Mesothelial cell of epicardium (in vitro differentiated cells): ENCODE measurements around the gene FLNB. TPM values are rescaled to one million over a fixed set of nuclear protein-coding genes. Genes with fewer than 3 reads are reported as not detected.

Experiments
- DNase-seq, 2 experiments: peaks; one replicate each; pipeline ENCODE4 v3.0.0; 2021; ENCODE audit warnings: low spot score in 2 of 2; ENCODE audit not compliant: unreplicated experiment in 2 of 2
- H3K27ac Mint-ChIP-seq: 2 replicates; pipeline ENCODE4 v1.8.0; 2021; ENCODE audit warnings: mixed read lengths
- H3K27me3 Mint-ChIP-seq: 2 replicates; pipeline ENCODE4 v1.8.0; 2021; ENCODE audit warnings: low read depth, mixed read lengths
- H3K36me3 Mint-ChIP-seq: 2 replicates; pipeline ENCODE4 v1.8.0; 2021; ENCODE audit warnings: mixed read lengths
- H3K4me1 Mint-ChIP-seq: 2 replicates; pipeline ENCODE4 v1.8.0; 2021; ENCODE audit warnings: mixed read lengths
- H3K4me3 Mint-ChIP-seq: 2 replicates; pipeline ENCODE4 v1.8.0; 2021; ENCODE audit warnings: mild to moderate bottlenecking, moderate library complexity, mixed read lengths
- H3K9me3 Mint-ChIP-seq: 2 replicates; pipeline ENCODE4 v1.8.0; 2021; ENCODE audit warnings: mixed read lengths
- CTCF ChIP-seq: fragments of 200-600 bp; sonication (generic); IDR thresholded peaks from one replicate; pipeline ENCODE4 v1.5.0; 2021; ENCODE audit warnings: antibody characterized with exemption; ENCODE audit not compliant: unreplicated experiment
- total RNA-seq: library from RNA; stranded (reverse); gene quantifications from 3 replicates; pipeline ENCODE4 v1.2.1, GENCODE V29; 2021

FLNB gene
- total RNA-seq, 1 donor from 2014 or later, result 190 TPM

- Mint-ChIP-seq H3K27ac (peak overlapping the region; percentile 27), H3K36me3 (peaks cover 49% of the 10 kb centered on the region), H3K27me3 (no peaks in the 10 kb centered on the region), H3K4me1 (peaks cover 36% of the 10 kb centered on the region), H3K4me3 (no peak overlapping the region), H3K9me3 (no peaks in the 10 kb centered on the region)
- TF ChIP-seq CTCF, result no peak
- DNase-seq, result no peak
Observed at GRCh38 chr3:58158442-58159153, 150.4 kb downstream of the FLNB start.

GRCh38 chr3:58160399-58160798, 152.2 kb downstream of the FLNB start:
- H3K27ac Mint-ChIP-seq, result no peak overlapping the region
- no peak overlapping the region for H3K4me3 Mint-ChIP-seq
- H3K36me3 Mint-ChIP-seq, result peaks cover 40% of the 10 kb centered on the region
- DNase-seq, result no peak
- H3K27me3 Mint-ChIP-seq, result no peaks in the 10 kb centered on the region
- no peaks in the 10 kb centered on the region for H3K9me3 Mint-ChIP-seq
- peaks cover 47% of the 10 kb centered on the region for H3K4me1 Mint-ChIP-seq
- no peak for TF ChIP-seq CTCF

- Mint-ChIP-seq H3K27me3 (no peaks in the 10 kb centered on the region), H3K36me3 (peaks cover 36% of the 10 kb centered on the region), H3K9me3 (no peaks in the 10 kb centered on the region), H3K4me1 (peaks cover 55% of the 10 kb centered on the region), H3K4me3 (no peak overlapping the region), H3K27ac (peak overlapping the region; percentile 31)
- no peak for DNase-seq
- TF ChIP-seq CTCF, result no peak
Observed at GRCh38 chr3:58161435-58162398, 153.5 kb downstream of the FLNB start.

GRCh38 chr3:58163234-58163633, 155.0 kb downstream of the FLNB start:
- DNase-seq, result no peak
- Mint-ChIP-seq H3K4me1 (peaks cover 48% of the 10 kb centered on the region), H3K27ac (peak overlapping the region; percentile 18), H3K9me3 (no peaks in the 10 kb centered on the region), H3K36me3 (peaks cover 39% of the 10 kb centered on the region), H3K27me3 (no peaks in the 10 kb centered on the region), H3K4me3 (no peak overlapping the region)
- TF ChIP-seq CTCF, result no peak

GRCh38 chr3:58164199-58164879, 156.1 kb downstream of the FLNB start:
- H3K9me3 Mint-ChIP-seq, result no peaks in the 10 kb centered on the region
- H3K36me3 Mint-ChIP-seq, result peaks cover 46% of the 10 kb centered on the region
- H3K27me3 Mint-ChIP-seq, result no peaks in the 10 kb centered on the region
- DNase-seq, result no peak
- no peak overlapping the region for H3K4me3 Mint-ChIP-seq
- peaks cover 37% of the 10 kb centered on the region for H3K4me1 Mint-ChIP-seq
- TF ChIP-seq CTCF, result no peak
- peak overlapping the region; percentile 87 for H3K27ac Mint-ChIP-seq
